RWPE2 (cell line): ENCODE data around the gene PUM1.
"Not testable (repeated sequence)": the region's sequence is repeated elsewhere in the genome, so short reads cannot be mapped to it uniquely, and the experiment has no call there.

Experiments
- ATAC-seq: fragments of 200-7000 bp; cut with Tn5 transposase; 3 replicates; pipeline ENCODE4 v1.9.1; 2021; ENCODE audit warnings: low read depth
- DNase-seq: peaks from one replicate; pipeline ENCODE4 v3.0.0-alpha.2; 2020; ENCODE audit warnings: low spot score
- H3K27ac ChIP-seq: fragments of 450-650 bp; 2 replicates; pipeline ENCODE4 v1.5.1; 2017; ENCODE audit warnings: mild to moderate bottlenecking; ENCODE audit not compliant: poor library complexity, severe bottlenecking
- H3K27me3 ChIP-seq: fragments of 250-450 bp; sonication (Bioruptor Pico); 2 replicates; pipeline ENCODE4 v1.5.1; 2021; ENCODE audit warnings: mild to moderate bottlenecking, moderate library complexity; ENCODE audit not compliant: insufficient read depth, poor library complexity, severe bottlenecking
- H3K36me3 ChIP-seq: fragments of 250-450 bp; sonication (Bioruptor Pico); 2 replicates; pipeline ENCODE4 v1.5.1; 2020; ENCODE audit warnings: low read depth, mild to moderate bottlenecking, moderate library complexity
- H3K4me1 ChIP-seq: fragments of 250-450 bp; sonication (Bioruptor Pico); 2 replicates; pipeline ENCODE4 v1.5.1; 2021; ENCODE audit warnings: mild to moderate bottlenecking, moderate library complexity; ENCODE audit not compliant: insufficient read depth, poor library complexity, severe bottlenecking
- H3K4me3 ChIP-seq: fragments of 250-450 bp; sonication (Bioruptor Pico); 2 replicates; pipeline ENCODE4 v1.5.1; 2021; ENCODE audit warnings: mild to moderate bottlenecking, moderate library complexity; ENCODE audit not compliant: severe bottlenecking
- H3K9me3 ChIP-seq: fragments of 250-450 bp; sonication (Bioruptor Pico); 2 replicates; pipeline ENCODE4 v1.5.1; 2021; ENCODE audit warnings: mild to moderate bottlenecking, moderate library complexity; ENCODE audit not compliant: severe bottlenecking
- CTCF ChIP-seq: fragments of 450-650 bp; IDR thresholded peaks from one replicate; pipeline ENCODE4 v1.5.1; 2017; ENCODE audit warnings: mild to moderate bottlenecking, moderate library complexity; ENCODE audit not compliant: poor library complexity, severe bottlenecking

PUM1 gene

GRCh38 chr1:31095985-31096384 lies 30.5 kb upstream of the PUM1 start:
- ATAC-seq (no peak), DNase-seq (no peak)
- Histone ChIP-seq H3K36me3 (no peaks in the 10 kb centered on the region), H3K27ac (no peak overlapping the region), H3K4me1 (peaks cover 4% of the 10 kb centered on the region), H3K27me3 (no peaks in the 10 kb centered on the region), H3K9me3 (no peaks in the 10 kb centered on the region), H3K4me3 (no peak overlapping the region)
- TF ChIP-seq CTCF: no peak

- Histone ChIP-seq H3K9me3 (no peaks in the 10 kb centered on the region), H3K4me3 (no peak overlapping the region), H3K4me1 (no peaks in the 10 kb centered on the region), H3K27ac (no peak overlapping the region), H3K36me3 (no peaks in the 10 kb centered on the region), H3K27me3 (no peaks in the 10 kb centered on the region)
- peak; percentile 46; the same call in 2 of the 3 replicates for ATAC-seq
- no peak for TF ChIP-seq CTCF
- DNase-seq: no peak
Measured at GRCh38 chr1:31095298-31095981, 29.9 kb upstream of the PUM1 start.

- not testable (repeated sequence) for ATAC-seq, H3K27me3 ChIP-seq, H3K4me3 ChIP-seq, H3K27ac ChIP-seq, H3K4me1 ChIP-seq, DNase-seq, H3K36me3 ChIP-seq, H3K9me3 ChIP-seq
Measured at GRCh38 chr1:31088081-31088480, 22.6 kb upstream of the PUM1 start.

GRCh38 chr1:31084782-31085569 lies 19.5 kb upstream of the PUM1 start:
- no peak for DNase-seq
- H3K27ac ChIP-seq: no peak overlapping the region
- no peaks in the 10 kb centered on the region for H3K9me3 ChIP-seq
- no peaks in the 10 kb centered on the region for H3K36me3 ChIP-seq
- no peak for TF ChIP-seq CTCF
- ATAC-seq: no peak
- no peak overlapping the region for H3K4me3 ChIP-seq
- no peaks in the 10 kb centered on the region for H3K4me1 ChIP-seq
- H3K27me3 ChIP-seq: no peaks in the 10 kb centered on the region

GRCh38 chr1:31082385-31082784 lies 16.9 kb upstream of the PUM1 start:
- no peaks in the 10 kb centered on the region for H3K27me3 ChIP-seq
- no peaks in the 10 kb centered on the region for H3K4me1 ChIP-seq
- no peak overlapping the region for H3K27ac ChIP-seq
- TF ChIP-seq CTCF: no peak
- H3K9me3 ChIP-seq: no peaks in the 10 kb centered on the region
- H3K4me3 ChIP-seq: no peak overlapping the region
- no peaks in the 10 kb centered on the region for H3K36me3 ChIP-seq
- DNase-seq (no peak), ATAC-seq (no peak)
